Muscle of leg (tissue), 11 donors: ENCODE results near the gene IMPA2. TPM values are rescaled to one million over a fixed set of nuclear protein-coding genes. Genes with fewer than 3 reads are reported as not detected.

ENCODE experiments used
- DNase-seq: peaks from one replicate; pipeline ENCODE4 v3.0.0; 2013
- H3K27ac ChIP-seq: one replicate; pipeline ENCODE4 v1.5.1; 2013; ENCODE audit warnings: mild to moderate bottlenecking, low read length, control low read depth
- H3K27me3 ChIP-seq: one replicate; pipeline ENCODE4 v1.6.1; 2013; ENCODE audit warnings: low read length; ENCODE audit not compliant: control insufficient read depth, insufficient read depth
- H3K36me3 ChIP-seq: one replicate; pipeline ENCODE4 v1.6.1; 2013; ENCODE audit warnings: low read length; ENCODE audit not compliant: control insufficient read depth, insufficient read depth
- H3K4me1 ChIP-seq: one replicate; pipeline ENCODE4 v1.6.1; 2013; ENCODE audit warnings: low read length; ENCODE audit not compliant: control insufficient read depth, insufficient read depth
- H3K4me3 ChIP-seq: one replicate; pipeline ENCODE4 v1.5.1; 2013; ENCODE audit warnings: low read length, control low read depth
- H3K9me3 ChIP-seq: replicated peaks from 2 replicates; pipeline ENCODE4 v1.6.1; 2013; ENCODE audit warnings: low read depth, low read length; ENCODE audit not compliant: control insufficient read depth
- WGBS: methylation state at CpG from one replicate; pipeline ENCODE4 v1.1.5; 2013; ENCODE audit warnings: missing lambda C conversion rate; ENCODE audit not compliant: insufficient coverage; 5-methylcytosine and 5-hydroxymethylcytosine counted together
- polyA plus RNA-seq, 8 donors: library from polyadenylated mRNA; unstranded; fragments of 120-200 nt; gene quantifications; one replicate each; pipeline versions ENCODE4 v1.2.1 to v1.2.3, GENCODE V29; 2013; ENCODE audit warnings: inconsistent platforms in 1 of 8, low replicate concordance in 1 of 8; ENCODE audit not compliant: insufficient read length in 8 of 8, insufficient read depth in 1 of 8
- total RNA-seq: library from RNA; stranded (reverse); fragments of 120-200 nt; gene quantifications from one replicate; pipeline ENCODE4 v1.2.4, GENCODE V29; 2013

Gene IMPA2
- total and polyA plus RNA-seq, 9 donors, result 18.0 to 31.5 (median 23.1) TPM

DNA sequence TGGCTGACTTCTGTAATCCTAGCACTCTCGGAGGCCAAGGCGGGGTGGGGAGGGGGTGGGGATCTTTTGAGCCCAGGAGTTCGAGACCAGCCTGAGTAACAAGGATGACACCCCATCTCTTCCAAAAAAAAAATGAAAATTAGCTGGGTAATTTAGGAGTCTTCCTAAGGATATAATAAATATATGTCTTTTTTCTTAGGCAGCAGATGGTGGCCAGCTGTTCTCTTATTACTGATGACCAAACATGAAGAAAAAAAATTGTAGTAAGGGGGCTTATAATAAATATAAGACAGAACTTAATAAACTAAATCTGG is 4.2 kb upstream of the IMPA2 start:
- peaks cover 13% of the 10 kb centered on the region for H3K4me1 ChIP-seq
- no CpG with 5 or more reads among the region's 3 CpGs for WGBS
- H3K9me3 ChIP-seq, result no peaks in the 10 kb centered on the region
- no peaks in the 10 kb centered on the region for H3K36me3 ChIP-seq
- H3K27ac ChIP-seq, result peak overlapping the region; percentile 78
- H3K4me3 ChIP-seq, result no peak overlapping the region
- peaks cover 3% of the 10 kb centered on the region for H3K27me3 ChIP-seq
- no peak for DNase-seq

DNA sequence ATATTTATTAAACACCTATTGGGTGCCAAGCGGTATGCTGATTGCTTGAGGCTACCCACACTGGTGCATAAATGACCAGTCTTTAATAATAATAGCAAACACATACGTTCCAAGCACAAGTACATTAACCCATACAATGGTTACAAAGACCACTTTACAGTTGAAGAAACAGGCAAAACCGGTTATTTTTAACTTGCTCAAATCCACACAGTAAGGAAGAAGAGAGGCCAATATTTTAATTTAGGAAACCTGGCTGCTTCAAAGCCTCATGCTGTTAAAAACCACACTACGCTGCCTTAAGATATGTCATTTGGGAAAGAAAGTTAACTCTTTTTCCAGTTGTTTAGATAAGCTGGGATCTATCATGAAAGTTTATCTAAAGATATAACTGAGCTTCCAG is 2.4 kb upstream of the IMPA2 start:
- 80% methylated on average over 1 of the region's 4 CpGs for WGBS

DNA sequence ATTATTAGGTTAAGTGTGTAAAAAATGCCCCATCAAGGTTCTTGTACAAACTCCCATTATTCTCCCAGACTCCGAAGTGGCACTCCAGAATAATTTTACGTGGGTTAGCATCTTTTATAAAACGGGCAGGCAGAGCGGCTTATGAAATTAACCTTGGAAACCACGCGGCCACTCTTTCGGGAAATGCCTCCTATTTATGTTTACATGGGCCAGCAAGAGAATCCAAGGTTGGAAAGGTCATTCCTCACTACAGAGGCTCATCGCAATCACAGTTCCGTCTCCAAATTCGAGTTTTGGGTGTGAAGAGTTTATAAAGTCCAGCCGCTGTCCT is 1.2 kb upstream of the IMPA2 start:
- WGBS, result 17% methylated on average over 6 of the region's 11 CpGs
- Histone ChIP-seq H3K4me3 (peak overlapping the region; percentile 58), H3K27me3 (peaks cover 3% of the 10 kb centered on the region), H3K9me3 (no peaks in the 10 kb centered on the region), H3K27ac (peak overlapping the region; percentile 95), H3K4me1 (peaks cover 16% of the 10 kb centered on the region), H3K36me3 (peaks cover 3% of the 10 kb centered on the region)
- no peak for DNase-seq

More for the DNA sequence above, 2.4 kb upstream of the IMPA2 start:
- no peaks in the 10 kb centered on the region for H3K36me3 ChIP-seq
- no peaks in the 10 kb centered on the region for H3K9me3 ChIP-seq
- H3K27ac ChIP-seq, result no peak overlapping the region
- peaks cover 16% of the 10 kb centered on the region for H3K4me1 ChIP-seq
- H3K27me3 ChIP-seq, result peaks cover 3% of the 10 kb centered on the region
- H3K4me3 ChIP-seq, result no peak overlapping the region
- DNase-seq, result no peak

DNA sequence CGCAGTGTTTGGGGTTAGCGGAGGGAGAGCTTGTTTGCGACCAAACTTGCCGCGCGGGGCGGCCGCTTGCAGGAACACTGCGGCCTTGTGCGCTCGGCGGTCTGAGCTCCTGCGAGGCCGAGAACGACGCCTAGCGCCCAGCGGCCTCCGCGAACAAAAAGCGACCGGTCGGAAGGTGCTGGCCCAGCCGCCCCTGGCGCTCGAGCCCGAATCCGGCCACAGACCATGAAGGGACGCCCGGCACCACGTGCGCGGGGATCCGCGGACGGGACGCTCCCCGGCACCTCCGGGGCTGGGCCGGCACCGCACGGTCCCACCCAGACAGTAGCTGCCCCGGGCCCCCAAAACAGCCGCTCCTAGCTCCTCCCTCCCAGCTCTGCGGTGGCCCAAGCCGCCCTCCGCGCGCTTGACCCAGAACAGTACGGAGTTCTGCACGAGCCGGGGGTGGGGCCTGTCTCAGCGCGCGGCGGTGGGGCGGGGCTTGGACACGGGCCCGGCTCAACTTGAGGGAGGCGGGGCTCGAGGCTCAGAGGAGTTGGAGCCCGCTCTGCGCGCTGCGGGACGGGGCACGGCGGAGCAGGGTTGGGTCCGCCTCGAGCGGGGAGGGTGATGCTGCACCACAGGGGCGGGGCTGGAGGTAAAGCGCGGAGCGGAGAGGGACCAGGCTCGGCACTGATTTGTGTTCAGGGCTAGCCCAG is 664 bp upstream of the IMPA2 start:
- H3K36me3 ChIP-seq, result peaks cover 3% of the 10 kb centered on the region
- under 1% methylated on average over 76 of the region's 76 CpGs for WGBS
- no peaks in the 10 kb centered on the region for H3K9me3 ChIP-seq
- peak; percentile 98 for DNase-seq
- peaks cover 16% of the 10 kb centered on the region for H3K4me1 ChIP-seq
- peaks cover 3% of the 10 kb centered on the region for H3K27me3 ChIP-seq
- peak overlapping the region; percentile 95 for H3K27ac ChIP-seq
- peak overlapping the region; percentile 58 for H3K4me3 ChIP-seq

- Histone ChIP-seq H3K9me3 (no peaks in the 10 kb centered on the region), H3K4me3 (peak overlapping the region; percentile 53), H3K36me3 (peaks cover 3% of the 10 kb centered on the region), H3K27ac (peak overlapping the region; percentile 68), H3K4me1 (peaks cover 15% of the 10 kb centered on the region), H3K27me3 (peaks cover 3% of the 10 kb centered on the region)
- WGBS, result 0% methylated on average over 41 of the region's 71 CpGs
- peak; percentile 65 for DNase-seq
Measured at GRCh38 chr18:11981543-11982366, 448 bp downstream of the IMPA2 start.

- peaks cover 3% of the 10 kb centered on the region for H3K36me3 ChIP-seq
- no peak overlapping the region for H3K27ac ChIP-seq
- H3K4me3 ChIP-seq, result no peak overlapping the region
- no peak for DNase-seq
- H3K4me1 ChIP-seq, result peaks cover 14% of the 10 kb centered on the region
- peaks cover 3% of the 10 kb centered on the region for H3K27me3 ChIP-seq
- no peaks in the 10 kb centered on the region for H3K9me3 ChIP-seq
- no CpG with 5 or more reads among the region's 4 CpGs for WGBS
Measured at GRCh38 chr18:11982981-11983380, 1.7 kb downstream of the IMPA2 start.

GRCh38 chr18:11983592-11983991 is 2.3 kb downstream of the IMPA2 start:
- Histone ChIP-seq H3K36me3 (peaks cover 3% of the 10 kb centered on the region), H3K27me3 (peaks cover 3% of the 10 kb centered on the region), H3K9me3 (no peaks in the 10 kb centered on the region), H3K27ac (no peak overlapping the region), H3K4me3 (no peak overlapping the region), H3K4me1 (peaks cover 17% of the 10 kb centered on the region)
- WGBS, result 72% methylated on average over 5 of the region's 12 CpGs
- no peak for DNase-seq

- DNase-seq, result no peak
- Histone ChIP-seq H3K36me3 (peaks cover 3% of the 10 kb centered on the region), H3K27ac (no peak overlapping the region), H3K4me3 (no peak overlapping the region), H3K4me1 (peaks cover 22% of the 10 kb centered on the region), H3K9me3 (no peaks in the 10 kb centered on the region), H3K27me3 (peaks cover 3% of the 10 kb centered on the region)
- WGBS, result 100% methylated on average over 1 of the region's 6 CpGs
Measured at GRCh38 chr18:11984091-11984490, 2.8 kb downstream of the IMPA2 start.

DNA sequence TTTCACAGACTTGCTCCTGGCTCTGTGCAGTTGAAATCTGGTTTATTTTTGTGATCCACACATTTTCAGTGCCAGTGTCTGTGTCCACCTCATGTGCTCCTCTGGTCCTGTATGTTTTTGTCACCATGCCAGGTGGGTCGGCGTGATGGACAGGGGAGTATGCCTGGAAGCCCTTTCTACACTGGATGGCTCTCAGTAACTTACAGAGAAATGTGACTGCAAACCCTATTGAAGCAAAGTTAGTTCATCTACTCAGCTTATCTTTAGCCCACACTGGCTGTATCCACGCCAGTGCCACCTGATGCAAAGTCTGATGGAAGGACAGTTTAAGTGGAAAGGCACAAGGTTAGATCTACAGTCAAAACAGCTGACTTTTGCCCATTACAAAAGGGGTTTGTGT is 4.3 kb downstream of the IMPA2 start:
- WGBS, result 86% methylated on average over 1 of the region's 3 CpGs
- H3K27ac ChIP-seq, result no peak overlapping the region

GRCh38 chr18:11986061-11986460 is 4.8 kb downstream of the IMPA2 start:
- no peak for DNase-seq
- H3K36me3 ChIP-seq, result peaks cover 3% of the 10 kb centered on the region
- WGBS, result 84% methylated on average over 8 of the region's 9 CpGs
- peaks cover 34% of the 10 kb centered on the region for H3K4me1 ChIP-seq
- H3K27me3 ChIP-seq, result peaks cover 3% of the 10 kb centered on the region
- no peak overlapping the region for H3K27ac ChIP-seq
- H3K9me3 ChIP-seq, result no peaks in the 10 kb centered on the region
- no peak overlapping the region for H3K4me3 ChIP-seq

More for the DNA sequence above, 4.3 kb downstream of the IMPA2 start:
- no peak for DNase-seq
- peaks cover 3% of the 10 kb centered on the region for H3K27me3 ChIP-seq
- H3K4me3 ChIP-seq, result no peak overlapping the region
- no peaks in the 10 kb centered on the region for H3K9me3 ChIP-seq
- H3K4me1 ChIP-seq, result peaks cover 29% of the 10 kb centered on the region
- H3K36me3 ChIP-seq, result peaks cover 3% of the 10 kb centered on the region
